ENCODE data around the gene DOCK1.

DNA sequence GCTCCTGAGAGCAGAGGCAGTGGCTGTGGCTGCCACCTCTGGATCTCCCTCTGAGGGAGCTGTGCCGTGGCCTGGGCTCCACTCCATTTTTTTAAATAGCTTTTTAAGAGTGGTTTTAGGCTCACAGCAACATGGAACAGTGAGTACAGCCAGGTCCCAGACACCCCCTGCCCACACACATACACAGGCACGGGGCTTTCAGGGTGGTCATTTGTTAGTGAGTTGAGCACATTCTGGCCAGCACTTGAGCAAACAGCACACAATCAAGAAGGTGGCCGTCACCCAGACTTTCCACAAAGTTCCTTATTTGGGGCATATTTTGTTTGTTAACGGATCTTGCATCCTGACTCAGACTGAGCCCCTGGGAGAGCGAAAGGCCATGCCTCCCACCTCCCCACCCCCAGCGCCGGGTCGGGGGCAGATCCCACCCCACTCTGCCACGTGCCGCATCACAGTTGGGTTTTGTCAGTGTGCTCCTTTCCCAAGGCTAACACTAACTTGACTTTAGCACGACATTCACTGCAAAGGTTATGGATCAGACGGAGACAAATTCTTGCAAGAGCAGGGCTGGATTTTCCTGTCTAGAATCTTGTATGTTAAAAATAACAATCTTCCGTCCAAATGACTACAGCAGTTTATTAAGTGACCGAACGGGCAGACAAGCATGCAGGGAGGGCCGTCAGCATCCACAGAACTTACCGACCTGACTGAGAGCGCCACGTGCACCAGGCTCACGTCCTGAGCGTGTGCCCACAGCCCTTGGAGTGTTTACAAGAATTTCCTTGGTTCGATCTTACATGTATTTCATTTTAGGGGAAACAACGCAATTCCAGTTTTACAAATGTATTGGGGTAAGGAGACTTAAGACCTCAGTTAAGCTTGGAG is 487.4 kb downstream of the DOCK1 start:
- TF ChIP-seq POLR2A (IDR thresholded peaks at IDR 0.05) (no peak), CTCF (IDR thresholded peaks at IDR 0.05) (no peak)
